ENCODE measurements around the gene NAA40.
"Not testable (repeated sequence)": the region's sequence is repeated elsewhere in the genome, so short reads cannot be mapped to it uniquely, and the experiment has no call there.

GRCh38 chr11:63973912-63974258, 35.1 kb downstream of the NAA40 start:
- TF ChIP-seq CTCF (IDR thresholded peaks at IDR 0.05; ENCODE audit: low read depth, low read length, poor library complexity, severe bottlenecking); EZH2phosphoT487 (IDR thresholded peaks at IDR 0.05; ENCODE audit: borderline replicate concordance, low read length): not testable (repeated sequence)

Data from DOHH2 (cell line).